GM12872 (cell line): ENCODE results near the gene ERBB2.

ENCODE experiments used
- TF ChIP-seq, protein P1 (sequence below): IDR thresholded peaks from 3 replicates; pipeline ENCODE4 v1.5.1; 2011; ENCODE audit warnings: low read depth, mild to moderate bottlenecking, low read length, moderate library complexity; ENCODE audit not compliant: insufficient read depth

Gene ERBB2

DNA sequence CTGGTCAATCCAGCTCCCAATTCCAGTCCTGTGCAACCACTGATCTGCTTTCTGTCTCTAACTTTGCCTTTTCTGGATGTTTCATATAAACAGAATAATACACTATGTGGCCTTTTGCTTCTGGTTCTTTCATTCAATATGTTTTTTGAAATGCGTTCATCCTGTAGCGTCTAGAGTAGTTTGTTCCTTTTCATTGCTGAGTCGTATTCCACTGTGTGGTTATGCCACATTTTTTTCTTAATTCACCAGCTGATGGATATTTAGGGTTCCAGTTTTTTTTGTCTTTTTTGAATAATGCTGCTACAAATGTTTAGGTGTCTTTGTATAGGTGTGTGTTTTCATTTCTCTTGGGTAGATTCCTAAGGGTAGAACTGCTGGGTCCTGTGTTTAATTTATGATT, 32.7 kb downstream of the ERBB2 start:
- TF ChIP-seq, protein P1, sequence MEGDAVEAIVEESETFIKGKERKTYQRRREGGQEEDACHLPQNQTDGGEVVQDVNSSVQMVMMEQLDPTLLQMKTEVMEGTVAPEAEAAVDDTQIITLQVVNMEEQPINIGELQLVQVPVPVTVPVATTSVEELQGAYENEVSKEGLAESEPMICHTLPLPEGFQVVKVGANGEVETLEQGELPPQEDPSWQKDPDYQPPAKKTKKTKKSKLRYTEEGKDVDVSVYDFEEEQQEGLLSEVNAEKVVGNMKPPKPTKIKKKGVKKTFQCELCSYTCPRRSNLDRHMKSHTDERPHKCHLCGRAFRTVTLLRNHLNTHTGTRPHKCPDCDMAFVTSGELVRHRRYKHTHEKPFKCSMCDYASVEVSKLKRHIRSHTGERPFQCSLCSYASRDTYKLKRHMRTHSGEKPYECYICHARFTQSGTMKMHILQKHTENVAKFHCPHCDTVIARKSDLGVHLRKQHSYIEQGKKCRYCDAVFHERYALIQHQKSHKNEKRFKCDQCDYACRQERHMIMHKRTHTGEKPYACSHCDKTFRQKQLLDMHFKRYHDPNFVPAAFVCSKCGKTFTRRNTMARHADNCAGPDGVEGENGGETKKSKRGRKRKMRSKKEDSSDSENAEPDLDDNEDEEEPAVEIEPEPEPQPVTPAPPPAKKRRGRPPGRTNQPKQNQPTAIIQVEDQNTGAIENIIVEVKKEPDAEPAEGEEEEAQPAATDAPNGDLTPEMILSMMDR: no peak

DNA sequence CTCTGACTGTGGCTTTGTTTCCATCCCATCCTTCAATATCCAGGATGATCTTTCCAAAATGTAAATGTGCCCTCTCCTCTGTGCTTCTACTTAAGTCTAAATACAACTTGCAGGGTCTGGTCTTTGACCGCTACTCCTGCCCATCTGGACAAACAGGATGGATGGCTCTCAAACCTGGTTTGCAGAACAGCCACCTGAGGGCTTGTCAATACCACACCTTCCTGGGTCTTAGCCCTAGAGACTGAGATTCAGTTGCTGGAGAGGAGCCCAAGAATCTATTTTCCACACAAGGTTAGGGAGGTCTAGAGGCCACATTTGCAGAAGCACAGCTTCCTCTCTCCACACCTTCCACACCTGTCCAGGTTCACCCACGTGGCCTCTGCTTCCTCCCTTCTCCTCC, 36.0 kb downstream of the ERBB2 start:
- TF ChIP-seq, protein P1: no peak

DNA sequence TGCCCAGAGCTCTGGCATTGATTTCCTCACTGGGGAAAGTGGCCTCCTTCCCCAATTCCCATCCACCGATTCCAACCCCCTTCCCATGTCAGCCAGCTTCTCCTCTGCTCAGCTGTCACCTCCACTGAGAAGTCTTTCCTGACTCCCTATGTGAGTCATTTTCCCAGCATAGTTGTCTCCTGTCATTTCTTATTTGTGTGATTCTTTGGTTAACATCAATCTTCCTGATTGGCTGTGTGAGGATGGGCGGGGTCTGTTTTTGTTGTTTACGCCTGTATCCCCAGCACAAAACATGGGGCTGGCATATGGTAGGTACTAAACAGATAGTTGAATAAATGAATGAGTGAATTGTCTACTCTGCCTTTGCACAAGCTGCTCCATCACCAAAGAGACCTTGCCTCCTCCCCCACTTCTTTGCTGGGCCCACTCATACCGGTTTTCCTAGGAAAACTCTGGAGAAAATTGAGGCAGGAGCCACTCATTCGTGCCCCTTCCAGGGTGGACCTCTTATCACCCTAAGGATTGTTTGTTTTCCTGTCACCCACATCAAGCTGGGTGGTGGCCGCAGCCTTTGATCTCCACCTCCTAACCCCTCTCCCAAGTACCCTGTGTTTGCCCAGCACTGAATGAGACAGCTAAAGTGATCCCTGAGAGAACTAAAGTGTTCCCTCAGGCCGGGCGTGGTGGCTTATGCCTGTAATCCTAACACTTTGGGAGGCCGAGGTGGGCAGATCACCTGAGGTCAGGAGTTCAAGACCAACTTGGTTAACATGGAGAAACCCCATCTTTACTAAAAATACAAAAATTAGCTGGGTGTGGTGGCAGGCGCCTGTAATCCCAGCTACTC, 36.7 kb downstream of the ERBB2 start:
- TF ChIP-seq, protein P1: no peak

DNA sequence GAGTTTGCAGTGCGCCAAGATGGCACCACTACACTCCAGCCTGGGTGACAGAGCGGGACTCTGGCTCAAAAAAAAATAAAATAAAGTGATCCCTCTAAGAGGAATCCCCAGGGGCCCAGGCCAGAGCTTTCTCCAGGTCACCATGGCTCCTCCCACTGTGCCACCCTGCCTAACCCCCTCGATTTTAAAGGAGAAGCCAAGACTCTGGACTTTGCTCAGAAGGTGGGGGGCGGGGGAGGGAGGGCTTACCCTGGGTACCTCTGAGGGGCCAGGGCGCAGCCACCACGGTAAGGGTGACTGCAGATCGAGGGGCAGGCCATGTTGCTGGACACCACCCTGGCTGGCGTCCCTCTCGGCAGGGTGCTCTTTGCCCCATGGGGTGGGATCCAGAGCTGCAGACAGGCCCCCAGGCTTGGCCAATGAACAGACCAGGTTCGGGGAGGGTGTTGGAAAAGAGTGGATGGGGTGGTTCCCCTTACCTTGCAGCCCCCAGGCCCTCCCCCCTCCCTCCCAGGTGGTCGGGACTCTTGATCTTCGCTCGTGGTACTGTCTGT, 37.4 kb downstream of the ERBB2 start:
- TF ChIP-seq, protein P1: no peak

DNA sequence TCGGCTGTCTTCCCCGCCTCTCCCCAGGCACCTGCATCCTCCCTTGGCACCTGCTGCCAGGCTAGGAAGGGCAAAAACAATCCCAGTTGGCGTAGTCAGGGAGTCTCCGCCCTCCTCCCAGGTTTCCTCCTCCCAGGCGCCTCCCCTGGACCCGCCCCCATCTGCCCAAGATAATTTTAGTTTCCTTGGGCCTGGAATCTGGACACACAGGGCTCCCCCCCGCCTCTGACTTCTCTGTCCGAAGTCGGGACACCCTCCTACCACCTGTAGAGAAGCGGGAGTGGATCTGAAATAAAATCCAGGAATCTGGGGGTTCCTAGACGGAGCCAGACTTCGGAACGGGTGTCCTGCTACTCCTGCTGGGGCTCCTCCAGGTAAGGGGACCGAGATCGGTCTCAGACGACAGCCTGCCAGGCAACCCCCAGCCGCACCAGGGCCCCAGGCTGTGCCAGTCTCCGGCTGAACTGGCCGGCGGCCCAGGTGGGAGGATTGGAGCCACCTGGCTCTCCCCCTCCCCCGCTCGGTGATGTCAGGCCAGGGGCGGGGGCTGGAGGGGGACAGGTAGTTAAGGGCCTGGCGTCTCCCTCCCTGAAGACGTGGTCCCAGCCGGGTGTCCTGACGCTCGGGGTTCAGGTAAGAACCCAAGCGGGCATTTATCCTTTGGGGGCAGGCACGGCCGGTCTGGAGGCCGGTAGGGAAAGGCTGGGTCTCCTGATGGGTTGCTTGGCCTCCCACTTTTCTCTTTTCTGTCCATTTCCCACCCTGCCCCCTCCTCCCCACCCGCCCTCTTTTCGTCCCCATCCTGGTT, 38.1 kb downstream of the ERBB2 start, which contains the start of gene GRB7:
Gene GRB7 (plus strand): TSS at position 179 of the 808 bp plus-strand sequence. CDS start 4,364 bp downstream, outside the sequence.
- TF ChIP-seq, protein P1: no peak

DNA sequence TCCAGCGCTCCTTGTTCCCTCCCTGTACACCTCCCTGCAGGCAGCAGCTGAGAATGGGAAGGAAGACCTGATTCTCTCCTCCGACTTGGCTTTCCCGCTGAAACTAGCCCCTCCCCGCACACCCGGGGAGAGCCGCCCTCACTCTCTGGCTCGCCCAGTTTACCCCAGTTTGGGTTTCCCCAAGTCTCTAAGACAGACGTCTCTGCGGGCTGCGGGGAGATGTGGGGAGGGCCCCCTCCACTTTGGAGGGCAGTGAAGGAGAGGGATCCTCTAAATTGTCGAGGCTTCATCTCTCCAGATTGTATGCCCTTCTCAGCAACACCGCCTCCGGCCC, 38.7 kb downstream of the ERBB2 start:
- TF ChIP-seq, protein P1: no peak
